NK-92 (cell line): Measurements from ENCODE around the gene EBI3.
"Not testable (repeated sequence)": the region's sequence is repeated elsewhere in the genome, so short reads cannot be mapped to it uniquely, and the experiment has no call there.

ENCODE experiments used
- DNase-seq: peaks from one replicate; lab custom pipeline; 2025; ENCODE audit not compliant: unreplicated experiment; lab: John Stamatoyannopoulos, UW

Gene EBI3

GRCh38 chr19:4233282-4233853, 4.0 kb downstream of the EBI3 start:
- no peak for DNase-seq

DNA sequence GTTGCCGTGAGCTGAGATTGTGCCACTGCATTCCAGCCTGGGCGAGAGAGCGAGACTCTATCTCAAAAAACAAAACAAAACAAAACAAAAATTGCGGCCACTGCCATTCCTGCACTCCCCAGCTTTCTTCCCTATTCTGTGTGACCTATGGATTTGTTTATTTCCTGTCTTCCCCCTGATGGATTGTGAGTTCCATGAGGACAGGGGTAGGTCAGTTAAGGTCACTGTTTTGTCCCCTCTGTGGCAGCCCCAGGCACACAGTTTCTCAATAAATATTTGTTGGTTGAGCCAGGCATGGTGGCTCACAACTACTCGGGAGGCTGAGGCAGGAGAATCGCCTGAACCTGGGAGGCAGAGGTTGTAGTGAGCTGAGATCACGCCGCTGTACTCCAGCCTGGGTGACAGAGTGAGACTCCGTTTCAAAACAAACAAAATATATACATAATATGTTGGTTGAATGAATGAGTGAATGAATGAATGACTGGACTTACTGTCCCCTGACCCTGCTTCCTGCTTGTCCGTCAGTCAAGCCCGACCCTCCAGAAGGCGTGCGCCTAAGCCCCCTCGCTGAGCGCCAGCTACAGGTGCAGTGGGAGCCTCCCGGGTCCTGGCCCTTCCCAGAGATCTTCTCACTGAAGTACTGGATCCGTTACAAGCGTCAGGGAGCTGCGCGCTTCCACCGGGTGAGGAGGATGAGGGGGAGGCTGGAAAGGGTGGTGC, 5.0 kb downstream of the EBI3 start:
- DNase-seq: no peak

GRCh38 chr19:4234862-4235201, 5.5 kb downstream of the EBI3 start:
- DNase-seq: no peak

GRCh38 chr19:4237510-4237909, 8.2 kb downstream of the EBI3 start:
- DNase-seq: not testable (repeated sequence)

DNA sequence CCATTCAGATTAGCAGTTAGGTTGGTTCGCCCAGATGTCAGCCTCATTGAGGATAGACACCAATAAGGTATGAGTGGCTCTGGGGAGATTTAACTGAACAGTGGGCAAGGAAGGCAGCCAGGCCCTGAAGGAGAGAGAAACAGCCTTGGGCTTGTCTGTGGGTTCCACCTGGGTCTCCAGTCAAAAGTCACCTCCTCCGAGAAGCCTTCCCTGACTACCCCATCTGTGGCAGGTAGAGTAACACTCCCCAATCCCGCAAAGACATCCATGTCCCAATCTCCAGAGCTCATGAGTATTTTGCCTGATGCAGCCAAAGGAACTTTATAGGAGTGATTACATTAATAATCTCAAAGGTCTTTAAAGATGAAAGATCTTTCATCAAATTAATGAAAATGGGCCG, 9.5 kb downstream of the EBI3 start:
- no peak for DNase-seq

GRCh38 chr19:4241824-4242430, 12.6 kb downstream of the EBI3 start:
- no peak for DNase-seq

DNA sequence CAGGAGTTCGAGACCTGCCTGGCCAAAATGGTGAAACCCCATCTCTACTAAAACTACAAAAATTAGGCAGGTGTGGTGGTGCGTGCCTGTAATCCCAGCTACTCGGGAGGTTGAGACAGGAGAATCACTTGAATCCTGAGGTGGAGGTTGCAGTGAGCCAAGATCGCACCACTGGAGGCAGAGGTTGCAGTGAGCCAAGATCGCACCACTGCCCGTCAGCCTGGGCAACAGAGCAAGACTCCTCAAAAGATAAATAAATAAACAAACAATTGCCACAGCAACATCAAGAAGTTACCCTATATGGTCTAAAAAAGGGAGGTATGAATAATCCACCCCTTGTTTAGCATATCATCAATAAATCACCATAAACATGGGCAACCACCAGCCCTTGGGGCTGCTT, 16.6 kb downstream of the EBI3 start:
- not testable (repeated sequence) for DNase-seq

DNA sequence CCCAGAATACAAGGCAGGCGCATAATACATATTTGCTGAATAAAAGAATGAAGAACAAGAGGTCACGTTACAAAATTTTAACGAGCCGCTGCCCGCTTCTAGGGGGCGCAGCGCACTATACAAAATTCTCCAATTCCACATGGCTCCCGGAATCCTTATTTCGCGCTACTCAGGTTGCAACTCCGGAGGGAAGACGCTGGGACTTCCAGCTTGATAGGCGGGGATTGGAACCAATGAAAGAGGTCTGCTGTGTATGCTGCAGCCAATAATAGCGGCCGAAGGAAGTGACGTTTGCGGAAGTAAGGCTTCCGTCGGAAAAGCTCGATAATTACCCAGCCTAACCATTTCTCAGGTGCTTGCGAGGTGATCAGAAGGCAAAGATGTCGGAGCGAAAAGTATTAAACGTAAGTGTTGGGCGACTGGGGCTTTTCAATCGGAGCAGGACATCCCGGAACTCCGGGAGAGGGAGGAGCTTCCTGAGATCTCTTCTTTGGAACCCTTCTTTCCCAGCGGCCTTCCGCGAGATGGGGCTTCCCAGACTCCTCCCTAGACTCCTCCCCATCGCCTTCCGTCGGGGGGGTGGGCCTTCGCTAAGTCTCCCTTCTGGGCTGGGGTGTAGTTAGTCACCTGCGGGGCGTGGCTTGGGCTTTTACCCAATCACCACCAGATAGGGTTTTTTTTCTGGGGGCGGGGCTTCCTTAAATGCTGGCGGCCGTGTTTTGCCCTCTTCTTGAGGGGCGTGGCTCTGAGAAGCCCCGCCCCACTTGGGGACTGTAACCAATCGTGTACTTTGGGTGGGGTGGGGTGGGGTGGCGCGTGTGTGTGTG, 17.7 kb downstream of the EBI3 start, which contains the start of gene YJU2:
TSS of gene YJU2 (plus strand) at position 314 of the 827 bp plus-strand sequence. CDS start at position 381, 67 bp downstream.
- peak; percentile 94 for DNase-seq

DNA sequence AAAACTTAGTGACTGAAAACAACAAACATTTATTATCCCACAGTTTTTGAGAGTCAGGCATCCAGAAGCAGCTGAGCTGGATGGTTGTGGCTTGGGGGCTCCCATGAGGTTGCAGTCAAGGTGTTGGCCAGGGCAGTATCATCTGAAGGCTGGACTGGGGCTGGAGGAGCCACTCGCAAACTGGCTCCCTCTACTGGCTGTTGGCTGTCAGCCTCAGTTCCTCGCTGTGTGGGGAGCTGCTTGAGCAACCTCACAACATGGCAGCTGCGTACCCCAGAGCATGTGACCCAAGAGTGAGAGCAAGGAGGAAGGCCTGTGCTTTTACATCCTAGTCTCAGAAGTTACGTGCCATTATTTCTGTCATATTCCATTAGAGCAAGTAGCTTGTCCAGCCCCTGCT, 27.2 kb downstream of the EBI3 start:
- no peak for DNase-seq

- DNase-seq: no peak
These were observed 27.7 kb downstream of the EBI3 start for GRCh38 chr19:4257025-4257424.

- DNase-seq: no peak
These were observed 28.9 kb downstream of the EBI3 start for GRCh38 chr19:4258181-4258580.

- DNase-seq: no peak
These were observed 31.4 kb downstream of the EBI3 start for GRCh38 chr19:4260613-4261191.

DNA sequence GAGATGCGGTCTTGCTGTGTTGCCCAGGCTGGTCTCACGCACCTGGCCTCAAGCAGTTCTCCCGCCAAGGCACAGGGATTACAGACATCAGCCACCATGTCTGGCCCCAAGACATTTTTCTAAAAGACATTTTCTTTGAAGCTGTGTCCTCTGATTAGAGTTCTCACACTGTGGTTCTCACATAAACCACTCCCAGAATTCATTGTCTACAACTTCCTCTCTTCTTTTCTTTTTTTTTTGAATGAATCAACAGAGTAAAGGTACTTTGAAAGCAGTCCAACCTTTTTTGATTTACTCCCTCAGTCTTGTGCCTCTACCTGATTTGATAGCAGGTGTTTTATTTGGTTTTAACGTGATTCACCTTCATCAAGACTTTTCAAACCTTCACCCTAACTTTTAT, 35.5 kb downstream of the EBI3 start:
- no peak for DNase-seq

DNA sequence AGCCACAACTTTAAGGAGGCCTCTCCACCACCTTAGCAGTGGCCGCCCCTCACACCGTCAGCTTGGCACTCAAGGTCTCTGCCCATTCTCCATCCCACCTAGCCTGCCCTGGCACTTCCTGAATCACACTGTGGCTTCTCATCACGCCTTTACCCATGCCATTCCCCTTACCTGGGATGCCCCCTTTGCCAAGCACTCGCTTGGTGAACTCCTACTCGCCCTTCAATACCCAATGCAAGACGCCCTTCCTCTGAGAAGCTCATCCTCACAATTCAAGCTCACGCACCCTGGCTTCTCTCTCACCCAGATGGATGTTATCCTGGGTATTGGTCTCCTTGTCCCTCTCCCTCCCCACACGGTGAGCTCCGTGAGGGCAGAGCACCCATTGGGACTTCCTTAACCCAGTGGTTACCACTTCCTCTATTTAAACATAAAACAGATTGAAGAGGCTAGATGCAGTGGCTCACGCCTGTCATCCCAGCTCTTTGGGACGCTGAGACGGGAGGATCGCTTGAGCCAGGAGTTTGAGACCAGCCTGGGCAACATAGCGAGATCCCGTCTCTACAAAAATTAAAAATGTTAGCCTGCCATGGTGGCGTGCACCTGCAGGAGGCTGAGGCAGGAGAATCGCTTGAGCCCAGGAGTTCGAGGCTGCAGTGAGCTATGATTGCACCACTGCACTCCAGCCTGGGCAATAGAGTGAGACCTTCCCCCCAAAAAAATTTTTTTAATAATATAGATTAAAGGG, 37.1 kb downstream of the EBI3 start:
- no peak for DNase-seq

DNA sequence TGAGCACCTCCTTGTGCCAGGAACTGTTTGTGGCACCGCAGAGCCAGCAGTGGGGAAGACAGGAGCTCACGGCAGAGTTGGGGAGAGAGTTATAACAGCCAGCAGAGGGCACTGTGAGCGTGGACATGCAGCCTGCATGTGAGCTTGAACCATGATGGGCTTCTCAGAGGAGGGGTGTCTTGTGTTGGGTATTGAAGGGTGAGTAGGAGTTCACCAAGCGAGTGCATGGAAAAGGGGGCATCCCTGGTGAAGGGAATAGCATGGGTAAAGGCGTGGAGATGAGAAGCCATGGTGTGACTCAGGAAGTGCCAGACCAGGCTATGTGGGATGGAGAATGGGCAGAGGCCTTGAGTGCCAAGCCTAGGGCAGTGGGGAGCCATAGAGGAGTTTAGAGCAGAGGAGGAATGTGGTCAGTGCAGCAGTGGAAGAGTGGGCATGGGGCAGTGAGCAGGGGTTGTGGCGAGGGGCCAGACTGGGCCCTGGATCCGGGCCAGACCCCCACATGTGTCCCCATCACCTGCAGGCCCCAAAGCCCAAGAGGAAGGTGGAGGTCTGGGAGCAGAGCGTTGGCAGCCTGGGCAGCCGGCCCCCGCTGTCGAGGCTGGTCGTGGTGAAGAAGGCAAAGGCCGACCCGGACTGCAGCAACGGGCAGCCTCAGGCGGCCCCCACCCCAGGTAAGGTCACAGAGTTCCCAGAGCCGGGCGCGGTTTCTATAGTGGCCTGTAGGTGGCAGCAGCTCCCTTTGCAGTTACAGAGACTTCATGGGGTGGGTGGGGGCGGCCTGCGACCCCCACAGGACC, 38.0 kb downstream of the EBI3 start:
- DNase-seq: no peak

- no peak for DNase-seq
These were observed 38.8 kb downstream of the EBI3 start for GRCh38 chr19:4267901-4268815.

DNA sequence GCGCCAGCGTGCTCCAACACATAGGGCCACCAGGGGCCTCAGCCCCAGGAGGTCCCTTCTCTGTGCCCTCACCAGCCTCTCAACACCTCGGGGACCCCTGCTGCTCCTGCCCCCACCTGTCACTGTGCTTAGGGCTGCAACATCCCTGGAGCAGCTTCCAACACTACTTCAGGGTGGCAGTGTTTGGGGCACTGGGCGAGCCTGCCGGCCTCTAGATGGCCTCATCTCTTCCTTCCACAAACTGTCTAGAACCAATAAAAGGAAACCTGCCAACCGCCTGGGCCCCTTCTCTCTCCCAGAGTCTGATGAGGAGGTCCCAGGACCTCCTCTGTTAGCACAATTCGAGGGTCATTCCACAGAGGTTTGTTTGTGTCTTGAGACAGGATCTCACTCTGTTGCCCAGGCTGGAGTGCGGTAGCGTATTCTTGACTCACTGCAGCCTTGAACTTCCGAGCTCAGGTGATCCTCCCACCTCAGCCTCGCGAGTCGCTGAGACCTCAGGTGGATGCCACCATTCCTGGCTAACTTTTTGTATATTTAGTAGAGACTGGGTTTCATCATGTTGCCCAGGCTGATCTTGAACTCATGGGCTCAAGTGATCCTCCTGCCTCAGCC, 39.6 kb downstream of the EBI3 start:
- no peak for DNase-seq

DNA sequence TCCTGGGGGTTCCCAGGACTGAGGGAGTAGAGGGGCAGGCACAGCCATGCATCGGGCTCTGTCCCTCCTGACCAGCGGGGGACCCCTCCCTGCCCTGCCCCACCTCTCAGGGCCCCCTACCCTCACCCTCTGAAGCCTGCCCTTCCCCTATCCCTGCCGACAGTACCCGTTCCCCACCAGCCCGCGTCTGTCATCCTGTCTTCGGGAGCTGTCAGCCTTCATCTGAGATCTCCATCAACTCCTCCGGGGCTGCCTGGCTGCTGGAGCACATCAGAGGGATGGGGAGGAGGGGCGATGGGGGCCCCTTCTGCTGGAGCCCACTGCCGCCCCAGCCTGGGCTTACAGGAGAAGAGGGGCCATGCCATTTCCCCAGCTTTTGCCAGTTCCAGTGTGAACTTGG, 43.6 kb downstream of the EBI3 start:
- no peak for DNase-seq
